HG02981 (cell line): Measurements from ENCODE around the gene SPDYC.

ENCODE experiments used
- ATAC-seq: cut with Tn5 transposase; IDR thresholded peaks from one replicate; pipeline ENCODE4 v1.9.1; 2021; ENCODE audit warnings: mild to moderate bottlenecking, moderate library complexity; ENCODE audit not compliant: unreplicated experiment

Gene SPDYC

DNA sequence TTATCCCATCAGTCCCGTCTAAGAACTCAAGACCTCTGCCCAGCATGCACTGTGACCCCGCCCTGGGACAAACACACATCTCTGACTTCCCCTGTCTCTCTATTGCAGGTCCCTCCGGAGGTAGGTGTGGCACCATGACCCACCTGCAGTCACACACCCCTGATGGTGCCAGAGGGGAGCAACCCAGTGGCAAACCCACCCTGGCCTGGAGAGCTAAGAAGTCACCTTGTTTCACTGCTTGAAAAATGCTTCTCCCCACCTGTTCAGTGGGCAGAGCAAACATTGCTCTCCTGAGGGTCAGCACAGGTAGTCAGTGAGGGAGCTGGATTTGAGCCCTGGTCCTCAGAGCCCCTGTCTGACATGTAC, 35.6 kb downstream of the SPDYC start:
- ATAC-seq: no peak

- no peak for ATAC-seq
Observed at GRCh38 chr11:65206441-65206841, 36.4 kb downstream of the SPDYC start.

DNA sequence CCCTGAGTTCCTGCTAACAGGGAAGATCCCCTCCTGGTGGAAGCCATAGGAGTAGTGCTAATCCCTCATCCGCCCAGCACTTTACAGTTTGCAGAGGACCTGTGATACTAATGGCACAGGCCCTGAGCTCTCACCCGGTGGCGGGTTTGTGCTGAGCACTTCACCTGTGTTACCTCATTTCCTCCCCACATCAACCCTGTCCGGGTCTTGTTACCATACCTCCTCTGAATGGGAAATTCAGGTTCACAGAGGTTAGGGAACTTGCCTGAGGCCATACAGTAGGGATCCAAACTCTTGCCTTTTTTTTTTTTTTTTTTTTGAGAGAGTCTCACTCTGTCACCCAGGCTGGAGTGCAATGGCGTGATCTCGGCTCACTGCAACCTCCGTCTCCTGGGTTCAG, 36.9 kb downstream of the SPDYC start:
- no peak for ATAC-seq

DNA sequence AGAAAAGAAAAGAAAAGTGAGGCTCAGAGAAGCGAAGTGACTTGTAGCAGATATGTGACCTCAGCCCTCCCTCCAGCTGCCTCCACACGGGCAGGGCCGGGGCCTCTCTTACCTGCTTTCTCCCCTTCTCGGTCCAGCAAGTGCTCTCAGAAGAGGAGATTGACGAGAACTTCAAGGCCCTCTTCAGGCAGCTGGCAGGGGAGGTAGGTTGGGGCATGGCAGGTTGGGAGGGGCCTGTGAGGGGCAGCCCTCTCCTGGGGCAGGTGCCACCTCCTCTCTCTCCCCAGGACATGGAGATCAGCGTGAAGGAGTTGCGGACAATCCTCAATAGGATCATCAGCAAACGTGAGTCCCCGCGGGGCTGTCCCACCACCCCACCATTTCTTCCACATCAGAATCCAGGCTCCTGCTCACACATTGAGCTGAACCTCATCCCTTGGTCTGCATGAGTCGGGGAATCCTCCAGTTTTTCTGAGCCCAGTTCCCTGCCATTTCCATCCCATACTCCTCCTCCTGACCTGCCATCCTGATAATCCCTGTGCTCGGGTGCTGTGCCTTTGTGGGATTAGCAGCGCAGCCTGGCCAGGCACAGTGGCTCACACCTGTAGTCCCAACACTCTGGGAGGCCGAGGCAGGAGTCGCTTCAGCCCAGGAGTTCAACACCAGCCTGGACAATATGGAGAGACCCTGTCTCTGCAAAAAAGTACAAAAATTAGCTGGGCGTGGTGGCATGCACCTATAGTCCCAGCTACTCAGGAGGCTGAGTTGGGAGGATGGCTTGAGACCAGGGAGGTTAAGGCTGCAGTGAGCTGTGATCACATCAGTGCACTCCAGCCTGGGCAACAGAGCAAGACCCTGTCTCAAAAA, 38.1 kb downstream of the SPDYC start:
- ATAC-seq: no peak

DNA sequence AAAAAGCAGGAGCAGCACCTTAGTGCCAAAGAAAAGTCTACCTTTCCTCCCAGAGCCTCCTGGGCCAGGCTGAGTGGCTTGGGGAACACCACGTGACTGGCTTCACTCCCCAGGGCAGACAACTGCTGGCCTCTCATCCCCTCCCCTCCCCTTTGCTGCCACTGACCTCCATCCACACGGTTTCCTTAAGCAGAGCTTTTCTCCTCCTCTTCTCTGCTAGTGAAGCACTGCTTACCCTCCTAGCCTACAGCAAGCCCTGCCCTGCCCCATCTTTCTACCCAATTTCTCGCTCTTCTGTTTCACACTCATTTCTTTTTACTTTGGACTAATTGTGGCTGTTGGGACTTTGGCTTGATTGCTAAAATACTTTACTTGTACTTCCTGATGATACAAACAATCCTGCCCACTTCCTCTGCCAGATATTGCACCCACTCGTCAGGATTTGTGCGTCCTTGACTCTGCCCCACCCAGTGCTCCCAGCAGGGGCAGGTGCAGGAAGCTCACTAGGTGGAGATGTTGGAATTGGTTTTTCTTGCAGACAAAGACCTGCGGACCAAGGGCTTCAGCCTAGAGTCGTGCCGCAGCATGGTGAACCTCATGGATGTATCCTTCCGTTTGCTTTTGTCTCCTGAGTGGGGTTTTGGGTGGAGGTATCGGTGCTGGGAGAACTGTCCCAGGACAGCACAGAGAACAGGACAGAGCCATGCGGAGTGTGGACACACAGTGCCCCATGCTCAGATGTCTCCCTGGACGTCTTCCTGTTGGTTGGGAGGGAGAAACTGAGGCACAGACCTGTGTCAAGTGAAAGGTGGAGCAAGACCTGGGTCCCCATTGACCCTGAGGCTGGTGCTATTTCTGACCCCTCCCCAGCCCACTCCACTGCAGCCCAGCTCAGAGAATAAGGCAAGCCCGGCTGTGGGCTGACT, 39.0 kb downstream of the SPDYC start:
- no peak for ATAC-seq

DNA sequence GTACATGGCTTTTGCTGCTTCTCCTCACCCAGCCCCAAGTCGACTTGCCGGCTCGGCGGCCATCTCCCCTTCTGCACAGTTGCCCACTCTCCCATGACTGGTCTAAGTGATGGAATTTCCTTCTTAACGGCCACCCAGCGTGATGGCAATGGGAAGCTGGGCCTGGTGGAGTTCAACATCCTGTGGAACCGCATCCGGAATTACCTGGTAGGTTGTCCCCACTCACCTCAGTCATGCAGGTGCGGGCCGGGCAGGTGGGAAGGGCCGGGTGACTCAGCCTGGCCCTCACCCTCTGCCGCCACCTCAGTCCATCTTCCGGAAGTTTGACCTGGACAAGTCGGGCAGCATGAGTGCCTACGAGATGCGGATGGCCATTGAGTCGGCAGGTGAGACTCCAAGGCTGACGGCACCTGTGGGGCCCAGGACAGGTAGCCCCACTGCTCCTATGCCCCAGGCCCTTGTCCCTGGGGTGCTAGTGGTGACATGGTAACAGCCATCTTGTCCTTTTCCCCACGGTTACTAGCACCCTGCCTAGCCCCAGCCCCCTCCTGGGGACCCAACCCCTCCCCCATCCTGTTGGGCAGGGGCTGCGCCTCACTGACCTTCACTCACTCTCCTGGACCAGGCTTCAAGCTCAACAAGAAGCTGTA, 39.8 kb downstream of the SPDYC start:
- ATAC-seq: no peak

- ATAC-seq: no peak
Observed at GRCh38 chr11:65210361-65210731, 40.3 kb downstream of the SPDYC start.

DNA sequence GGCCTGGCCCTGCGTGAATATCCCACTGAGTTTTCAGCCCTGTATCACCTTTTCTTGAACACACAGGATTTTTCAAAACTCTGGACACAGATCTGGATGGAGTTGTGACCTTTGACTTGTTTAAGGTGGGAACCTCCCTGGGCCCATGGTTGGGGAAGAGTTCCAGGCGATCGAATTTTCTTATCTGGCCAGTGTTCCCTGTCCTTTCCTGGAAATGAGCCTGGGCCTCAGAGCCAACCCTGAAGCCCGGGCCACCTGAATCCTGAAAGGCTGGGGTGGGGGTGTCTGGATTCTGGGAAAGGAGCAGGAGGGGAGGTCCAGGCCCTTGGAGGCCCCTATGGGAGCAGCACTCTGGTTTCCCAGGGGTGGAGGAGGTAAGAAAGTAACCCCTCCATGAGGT, 40.7 kb downstream of the SPDYC start:
- no peak for ATAC-seq

DNA sequence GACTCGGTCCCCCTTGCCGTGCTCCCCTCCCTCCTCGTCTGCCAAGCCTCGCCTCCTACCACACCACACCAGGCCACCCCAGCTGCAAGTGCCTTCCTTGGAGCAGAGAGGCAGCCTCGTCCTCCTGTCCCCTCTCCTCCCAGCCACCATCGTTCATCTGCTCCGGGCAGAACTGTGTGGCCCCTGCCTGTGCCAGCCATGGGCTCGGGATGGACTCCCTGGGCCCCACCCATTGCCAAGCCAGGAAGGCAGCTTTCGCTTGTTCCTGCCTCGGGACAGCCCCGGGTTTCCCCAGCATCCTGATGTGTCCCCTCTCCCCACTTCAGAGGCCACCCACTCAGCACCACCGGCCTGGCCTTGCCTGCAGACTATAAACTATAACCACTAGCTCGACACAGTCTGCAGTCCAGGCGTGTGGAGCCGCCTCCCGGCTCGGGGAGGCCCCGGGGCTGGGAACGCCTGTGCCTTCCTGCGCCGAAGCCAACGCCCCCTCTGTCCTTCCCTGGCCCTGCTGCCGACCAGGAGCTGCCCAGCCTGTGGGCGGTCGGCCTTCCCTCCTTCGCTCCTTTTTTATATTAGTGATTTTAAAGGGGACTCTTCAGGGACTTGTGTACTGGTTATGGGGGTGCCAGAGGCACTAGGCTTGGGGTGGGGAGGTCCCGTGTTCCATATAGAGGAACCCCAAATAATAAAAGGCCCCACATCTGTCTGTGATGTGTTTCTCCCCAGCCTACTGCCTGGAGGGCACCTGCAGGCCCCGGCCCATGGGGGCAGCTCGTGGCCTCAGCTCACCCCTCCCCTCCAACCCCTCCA, 41.5 kb downstream of the SPDYC start:
- ATAC-seq: no peak

DNA sequence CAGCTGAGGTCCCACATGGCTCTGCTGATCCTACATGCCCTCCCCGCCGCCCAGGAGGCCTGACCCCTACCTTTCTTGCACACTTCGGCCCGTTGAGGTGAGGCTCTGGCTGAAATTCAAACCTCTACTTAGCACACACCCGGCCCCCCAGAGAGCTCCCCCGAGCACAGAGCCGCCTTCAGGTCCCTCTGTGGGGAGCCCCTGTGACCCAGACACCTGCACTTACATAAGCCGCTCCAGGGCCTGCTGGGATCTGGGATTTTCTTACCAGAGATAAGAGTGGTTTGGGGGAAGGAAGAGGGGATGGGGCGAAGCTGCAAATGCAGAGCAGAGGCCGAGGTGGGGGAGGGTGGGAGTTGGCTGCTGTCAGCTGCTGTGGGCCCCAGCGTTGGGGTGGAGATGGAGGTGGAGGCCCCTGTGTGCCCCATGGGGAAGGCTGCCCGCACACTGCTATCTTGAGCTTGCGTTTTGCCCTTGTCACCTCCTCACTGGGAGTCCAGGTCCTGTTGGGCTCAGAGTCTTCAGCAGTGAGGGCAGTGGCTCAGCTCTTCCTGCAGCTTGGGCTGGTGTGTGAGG, 42.3 kb downstream of the SPDYC start:
- no peak for ATAC-seq

DNA sequence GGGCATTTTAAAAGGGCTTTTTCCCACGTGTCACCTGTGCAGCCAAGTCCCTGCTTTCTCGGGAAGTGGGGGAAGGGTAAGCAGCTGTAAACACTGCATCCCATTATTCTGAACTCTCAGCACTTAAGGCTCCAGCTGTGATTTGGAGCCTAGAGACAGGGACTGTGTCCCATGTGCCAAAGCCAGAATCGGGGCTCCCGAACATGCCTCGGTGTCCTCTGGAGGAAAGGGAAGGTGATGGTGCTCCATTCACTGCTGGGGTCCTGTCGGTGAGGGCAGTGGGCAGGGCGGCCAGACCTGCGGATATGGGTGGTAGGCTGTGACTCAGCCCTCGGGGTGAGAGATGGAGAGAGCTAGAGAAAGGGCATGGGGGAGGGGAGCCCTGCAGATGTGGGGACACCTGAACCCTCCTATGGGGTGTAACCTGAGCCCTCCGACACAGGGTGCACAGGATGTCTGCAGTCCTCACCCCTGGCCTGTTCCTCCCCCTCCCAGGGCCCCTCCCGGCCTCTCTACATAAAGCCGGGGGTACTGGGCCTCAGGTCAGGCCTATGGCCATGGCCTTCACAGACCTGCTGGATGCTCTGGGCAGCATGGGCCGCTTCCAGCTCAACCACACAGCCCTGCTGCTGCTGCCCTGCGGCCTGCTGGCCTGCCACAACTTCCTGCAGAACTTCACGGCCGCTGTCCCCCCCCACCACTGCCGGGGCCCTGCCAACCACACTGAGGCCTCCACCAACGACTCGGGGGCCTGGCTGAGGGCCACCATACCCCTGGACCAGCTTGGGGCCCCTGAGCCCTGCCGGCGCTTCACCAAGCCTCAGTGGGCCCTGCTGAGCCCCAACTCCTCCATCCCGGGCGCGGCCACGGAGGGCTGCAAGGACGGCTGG, 43.5 kb downstream of the SPDYC start:
- no peak for ATAC-seq

GRCh38 chr11:65214212-65214845, 44.3 kb downstream of the SPDYC start:
- ATAC-seq: no peak

DNA sequence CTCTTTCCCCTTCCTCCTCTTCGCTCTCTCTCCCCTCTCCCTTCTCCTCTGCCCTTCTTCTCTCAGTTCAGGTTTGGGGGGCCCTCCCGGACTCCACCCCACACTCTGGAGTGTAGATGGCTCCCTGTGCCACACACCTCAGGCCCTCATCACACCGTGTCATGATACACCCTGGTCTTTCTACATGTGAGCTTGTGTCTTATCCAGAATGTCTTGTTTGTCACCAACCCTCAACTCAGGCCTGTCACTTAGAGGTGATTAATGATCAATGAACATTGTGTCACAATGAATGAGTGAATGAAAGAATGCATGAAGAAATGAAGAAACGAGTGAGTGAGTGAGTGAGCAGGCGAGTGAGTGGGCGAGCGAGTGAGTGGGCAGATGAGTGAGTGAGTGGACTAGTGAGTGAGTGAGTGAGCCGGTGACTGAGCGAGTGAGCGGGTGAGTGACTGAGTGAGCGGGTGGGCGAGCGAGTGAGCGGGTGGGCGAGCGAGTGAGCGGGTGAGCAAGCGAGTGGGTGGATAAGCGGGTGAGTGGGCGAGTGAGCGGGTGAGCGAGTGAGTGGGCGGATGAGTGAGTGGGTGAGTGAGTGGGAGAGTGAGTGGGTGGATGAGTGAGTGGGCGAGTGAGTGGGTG, 45.5 kb downstream of the SPDYC start:
- no peak for ATAC-seq

GRCh38 chr11:65216830-65217229, 46.8 kb downstream of the SPDYC start:
- no peak for ATAC-seq

- no peak for ATAC-seq
Observed at GRCh38 chr11:65217441-65218423, 47.7 kb downstream of the SPDYC start.

DNA sequence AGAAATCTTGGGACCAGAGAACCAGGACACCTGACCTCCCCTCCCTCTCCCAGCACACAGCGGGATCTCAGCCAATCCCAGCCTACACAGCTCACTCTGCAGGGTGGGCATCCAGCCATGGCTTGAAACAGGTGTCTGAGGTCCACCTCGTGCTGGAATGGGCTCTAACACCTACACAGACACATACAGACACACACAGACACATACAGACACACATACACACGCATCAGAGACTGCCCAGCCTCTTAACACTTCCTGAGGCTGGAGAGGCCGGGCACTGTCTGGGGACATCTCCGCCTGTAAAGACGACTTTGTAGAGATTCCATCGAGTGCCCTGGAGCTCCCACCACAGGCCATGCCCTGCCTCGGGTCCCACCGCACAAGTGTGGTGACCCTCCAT, 48.4 kb downstream of the SPDYC start:
- ATAC-seq: no peak

- ATAC-seq: no peak
Observed at GRCh38 chr11:65219930-65220213, 49.8 kb downstream of the SPDYC start.
